ENCODE results near the gene RDH16.
"Not testable (repeated sequence)": the region's sequence is repeated elsewhere in the genome, so short reads cannot be mapped to it uniquely, and the experiment has no call there.

Gene RDH16

GRCh38 chr12:56947633-56948456, 9.6 kb downstream of the RDH16 start:
- Histone ChIP-seq H4K20me1 (no peaks in the 10 kb centered on the region), H3K9me3 (replicated peaks in 1 of 11) (peaks cover 6 to 30% (median 14%) of the 10 kb centered on the region in 11 experiments; a peak in 21 of 22 replicates), H3K4me3 (no peak overlapping the region), H3K4me1 (peaks cover 0 to 1% (median 0%) of the 10 kb centered on the region in 10 experiments; a peak in 2 of 20 replicates), H3K4me2 (no peak overlapping the region), H3K9ac (no peak overlapping the region), H3K36me3 (no peaks in the 10 kb centered on the region), H3K27ac (no peak overlapping the region), H3K27me3 (no peaks in the 10 kb centered on the region)
- no peak for TF ChIP-seq Cebpa-rat (IDR thresholded peaks at IDR 0.05)

GRCh38 chr12:56943878-56944277, 13.5 kb downstream of the RDH16 start:
- no peaks in the 10 kb centered on the region for H3K36me3 ChIP-seq
- no peak overlapping the region for H3K9ac ChIP-seq
- H3K27me3 ChIP-seq, result no peaks in the 10 kb centered on the region
- H3K4me1 ChIP-seq, result peaks cover 12 to 26% (median 17%) of the 10 kb centered on the region in 10 experiments
- no peaks in the 10 kb centered on the region for H4K20me1 ChIP-seq
- H3K4me2 ChIP-seq, result no peak overlapping the region
- H3K27ac ChIP-seq, result no peak overlapping the region
- no peak overlapping the region for H3K4me3 ChIP-seq
- H3K9me3 ChIP-seq (replicated peaks in 1 of 11), result peaks cover 6 to 30% (median 14%) of the 10 kb centered on the region in 11 experiments; a peak in 21 of 22 replicates
- TF ChIP-seq Cebpa-rat (IDR thresholded peaks at IDR 0.05), result no peak

GRCh38 chr12:56943374-56943773, 14.0 kb downstream of the RDH16 start:
- not testable (repeated sequence) for H3K4me2 ChIP-seq, H3K27me3 ChIP-seq, H3K9ac ChIP-seq, H3K36me3 ChIP-seq, H3K27ac ChIP-seq, H3K4me3 ChIP-seq, H4K20me1 ChIP-seq
- Histone ChIP-seq H3K4me1 (peaks cover 12 to 26% (median 17%) of the 10 kb centered on the region in 10 experiments), H3K9me3 (replicated peaks in 1 of 11) (peaks cover 6 to 30% (median 14%) of the 10 kb centered on the region in 11 experiments; a peak in 21 of 22 replicates)

GRCh38 chr12:56941299-56942017, 15.9 kb downstream of the RDH16 start:
- Histone ChIP-seq H4K20me1 (no peaks in the 10 kb centered on the region), H3K27me3 (no peaks in the 10 kb centered on the region), H3K9me3 (replicated peaks in 1 of 11) (peaks cover 6 to 17% (median 14%) of the 10 kb centered on the region in 11 experiments; a peak in 21 of 22 replicates), H3K27ac (peak overlapping the region in 9 of 11 experiments; percentile 57 to 81 (median 72); a peak in 18 of 22 replicates), H3K9ac (peak overlapping the region in 9 of 11 experiments; percentile 12 to 70 (median 49); a peak in 16 of 22 replicates), H3K4me1 (peaks cover 12 to 26% (median 17%) of the 10 kb centered on the region in 10 experiments), H3K36me3 (no peaks in the 10 kb centered on the region), H3K4me3 (peak overlapping the region in 3 of 10 experiments; percentile 1 to 53 (median 25); a peak in 3 of 20 replicates), H3K4me2 (peak overlapping the region; percentile 61 to 89 (median 81))
- no peak for TF ChIP-seq Cebpa-rat (IDR thresholded peaks at IDR 0.05)

- H3K9ac ChIP-seq, result peak overlapping the region in 1 of 11 experiments; percentile 70; a peak in 1 of 22 replicates
- H3K4me1 ChIP-seq, result peaks cover 12 to 26% (median 17%) of the 10 kb centered on the region in 10 experiments
- not testable (repeated sequence) for H3K4me3 ChIP-seq, H3K27me3 ChIP-seq, H3K36me3 ChIP-seq, H4K20me1 ChIP-seq
- peak overlapping the region in 6 of 11 experiments; percentile 57 to 81 (median 78); a peak in 8 of 22 replicates for H3K27ac ChIP-seq
- peaks cover 6 to 17% (median 13%) of the 10 kb centered on the region in 11 experiments; a peak in 21 of 22 replicates for H3K9me3 ChIP-seq (replicated peaks in 1 of 11)
- H3K4me2 ChIP-seq, result peak overlapping the region; percentile 61 to 89 (median 81); a peak in 18 of 22 replicates
These were observed 16.5 kb downstream of the RDH16 start for GRCh38 chr12:56940942-56941298.

GRCh38 chr12:56935752-56936151, 21.7 kb downstream of the RDH16 start:
- no peak for TF ChIP-seq Cebpa-rat (IDR thresholded peaks at IDR 0.05)
- Histone ChIP-seq H4K20me1 (no peaks in the 10 kb centered on the region), H3K9ac (no peak overlapping the region)

GRCh38 chr12:56935157-56935556, 22.3 kb downstream of the RDH16 start:
- no peaks in the 10 kb centered on the region for H3K27me3 ChIP-seq
- H3K9ac ChIP-seq, result no peak overlapping the region
- H4K20me1 ChIP-seq, result no peaks in the 10 kb centered on the region
- no peaks in the 10 kb centered on the region for H3K36me3 ChIP-seq
- no peak overlapping the region for H3K27ac ChIP-seq
- 0 out of 22 replicates have a peak, but pooled peaks cover 0 to 5% (median 0%) of the 10 kb centered on the region in 11 experiments for H3K9me3 ChIP-seq (replicated peaks in 1 of 11)
- peak overlapping the region in 2 of 11 experiments; percentile 7 to 18; a peak in 1 of 22 replicates for H3K4me2 ChIP-seq
- peaks cover 0 to 42% (median 14%) of the 10 kb centered on the region in 10 experiments; a peak in 16 of 20 replicates for H3K4me1 ChIP-seq
- no peak overlapping the region for H3K4me3 ChIP-seq
- TF ChIP-seq Cebpa-rat (IDR thresholded peaks at IDR 0.05), result no peak

More at GRCh38 chr12:56935752-56936151, 21.7 kb downstream of the RDH16 start:
- H3K4me1 ChIP-seq, result peaks cover 0 to 42% (median 14%) of the 10 kb centered on the region in 10 experiments; a peak in 16 of 20 replicates
- H3K4me2 ChIP-seq, result no peak overlapping the region
- no peak overlapping the region for H3K27ac ChIP-seq
- 0 out of 22 replicates have a peak, but pooled peaks cover 0 to 5% (median 0%) of the 10 kb centered on the region in 11 experiments for H3K9me3 ChIP-seq (replicated peaks in 1 of 11)
- H3K36me3 ChIP-seq, result no peaks in the 10 kb centered on the region
- no peaks in the 10 kb centered on the region for H3K27me3 ChIP-seq
- H3K4me3 ChIP-seq, result no peak overlapping the region

- TF ChIP-seq Cebpa-rat (IDR thresholded peaks at IDR 0.05), result no peak
- Histone ChIP-seq H3K4me2 (peak within 1 kb of the TSS in 4 of 11 experiments; percentile 18 to 87 (median 76); a peak in 7 of 22 replicates), H3K4me1 (peaks cover 0 to 35% (median 13%) of the 10 kb centered on the region in 10 experiments; a peak in 16 of 20 replicates), H3K27me3 (no peaks in the 10 kb centered on the region), H3K4me3 (no peak within 1 kb of the TSS), H3K9me3 (replicated peaks in 1 of 11) (0 out of 22 replicates have a peak, but pooled peaks cover 0 to 5% (median 0%) of the 10 kb centered on the region in 11 experiments), H3K9ac (no peak within 1 kb of the TSS), H3K36me3 (no peaks in the 10 kb centered on the region), H3K27ac (peak within 1 kb of the TSS in 1 of 11 experiments; percentile 18; a peak in 2 of 22 replicates), H4K20me1 (no peaks in the 10 kb centered on the region)
These were observed 23.4 kb downstream of the RDH16 start, which contains the start of gene SDR9C7 for GRCh38 chr12:56933826-56934625. Gene SDR9C7, minus strand, starts transcription at chr12:56934408. Its CDS starts 147 bp downstream, at chr12:56934261.

Data from BLaER1 treated with 17β-estradiol and CSF1 and Interleukin-3, amounts not matched to agents 10 nM and 100 nM (cell line).